NT2/D1 (cell line): ENCODE data around the gene CREG1.

Experiments
- DNase-seq: peaks from one replicate; pipeline ENCODE4 v3.0.0-alpha.2; 2011; ENCODE audit warnings: low read depth, low spot score
- H3K27me3 ChIP-seq: 2 replicates; pipeline ENCODE4 v1.6.0; 2011; ENCODE audit warnings: mild to moderate bottlenecking; ENCODE audit not compliant: insufficient read length, insufficient read depth
- H3K36me3 ChIP-seq: 2 replicates; pipeline ENCODE4 v1.6.1; 2011; ENCODE audit warnings: mild to moderate bottlenecking, low read length, mixed read lengths; ENCODE audit not compliant: insufficient read depth, insufficient read length
- H3K4me1 ChIP-seq: 2 replicates; pipeline ENCODE4 v1.5.1; 2011; ENCODE audit not compliant: insufficient read depth, insufficient read length
- H3K4me3 ChIP-seq: 2 replicates; pipeline ENCODE4 v1.5.1; 2011; ENCODE audit warnings: low read depth; ENCODE audit not compliant: insufficient read length
- H3K9ac ChIP-seq: 2 replicates; pipeline ENCODE4 v1.6.0; 2011; ENCODE audit warnings: low read depth; ENCODE audit not compliant: insufficient read length
- H3K9me3 ChIP-seq: 2 replicates; pipeline ENCODE4 v1.5.1; 2011; ENCODE audit warnings: mild to moderate bottlenecking, low read length; ENCODE audit not compliant: insufficient read depth
- SUZ12 ChIP-seq: IDR thresholded peaks from 2 replicates; pipeline ENCODE4 v1.6.1; 2011; ENCODE audit not compliant: insufficient read length, insufficient read depth; ENCODE audit errors: extremely low read depth
- YY1 ChIP-seq: IDR thresholded peaks from 2 replicates; pipeline ENCODE4 v1.6.1; 2011; ENCODE audit not compliant: insufficient read length, insufficient read depth
- ZNF274 ChIP-seq: IDR thresholded peaks from 2 replicates; pipeline ENCODE4 v1.6.1; 2011; ENCODE audit warnings: mild to moderate bottlenecking, low read depth, low read length

The CREG1 gene

GRCh38 chr1:167529829-167530474, 23.6 kb downstream of the CREG1 start:
- H3K4me3 ChIP-seq = no peak overlapping the region
- no peaks in the 10 kb centered on the region for H3K36me3 ChIP-seq
- peaks cover 9% of the 10 kb centered on the region for H3K4me1 ChIP-seq
- no peaks in the 10 kb centered on the region for H3K27me3 ChIP-seq
- DNase-seq = no peak
- no peak overlapping the region for H3K9ac ChIP-seq
- no peaks in the 10 kb centered on the region for H3K9me3 ChIP-seq
- TF ChIP-seq YY1 (no peak), SUZ12 (no peak), ZNF274 (no peak)

- no peak for DNase-seq
- Histone ChIP-seq H3K9ac (no peak overlapping the region), H3K4me1 (peaks cover 6% of the 10 kb centered on the region), H3K4me3 (no peak overlapping the region), H3K27me3 (no peaks in the 10 kb centered on the region), H3K9me3 (no peaks in the 10 kb centered on the region), H3K36me3 (no peaks in the 10 kb centered on the region)
- no peak for TF ChIP-seq YY1
- no peak for TF ChIP-seq SUZ12
- no peak for TF ChIP-seq ZNF274
Measured at GRCh38 chr1:167528057-167528728, 25.4 kb downstream of the CREG1 start.

- TF ChIP-seq YY1 (no peak), SUZ12 (no peak), ZNF274 (no peak)
- no peak overlapping the region for H3K9ac ChIP-seq
Measured at GRCh38 chr1:167526667-167527383, 26.7 kb downstream of the CREG1 start.

GRCh38 chr1:167524651-167525050, 28.9 kb downstream of the CREG1 start:
- no peak overlapping the region for H3K9ac ChIP-seq
- DNase-seq = no peak
- H3K4me3 ChIP-seq = no peak overlapping the region
- H3K27me3 ChIP-seq = no peaks in the 10 kb centered on the region
- H3K36me3 ChIP-seq = no peaks in the 10 kb centered on the region
- peaks cover 4% of the 10 kb centered on the region for H3K4me1 ChIP-seq
- TF ChIP-seq ZNF274 (no peak), YY1 (no peak), SUZ12 (no peak)
- no peaks in the 10 kb centered on the region for H3K9me3 ChIP-seq

More at GRCh38 chr1:167526667-167527383, 26.7 kb downstream of the CREG1 start:
- H3K4me3 ChIP-seq = no peak overlapping the region
- no peaks in the 10 kb centered on the region for H3K9me3 ChIP-seq
- no peaks in the 10 kb centered on the region for H3K36me3 ChIP-seq
- no peaks in the 10 kb centered on the region for H3K27me3 ChIP-seq
- H3K4me1 ChIP-seq = peaks cover 4% of the 10 kb centered on the region
- DNase-seq = no peak

- no peaks in the 10 kb centered on the region for H3K27me3 ChIP-seq
- no peaks in the 10 kb centered on the region for H3K36me3 ChIP-seq
- no peak overlapping the region for H3K4me3 ChIP-seq
- H3K9ac ChIP-seq = no peak overlapping the region
- H3K9me3 ChIP-seq = no peaks in the 10 kb centered on the region
- no peak for TF ChIP-seq YY1
- no peak for TF ChIP-seq SUZ12
- no peak for TF ChIP-seq ZNF274
- peaks cover 5% of the 10 kb centered on the region for H3K4me1 ChIP-seq
- no peak for DNase-seq
Measured at GRCh38 chr1:167522246-167522645, 31.3 kb downstream of the CREG1 start.

GRCh38 chr1:167520711-167521206, 32.8 kb downstream of the CREG1 start:
- H3K9me3 ChIP-seq = no peaks in the 10 kb centered on the region
- no peaks in the 10 kb centered on the region for H3K36me3 ChIP-seq
- TF ChIP-seq ZNF274 (no peak), SUZ12 (no peak), YY1 (no peak)
- H3K27me3 ChIP-seq = no peaks in the 10 kb centered on the region
- H3K9ac ChIP-seq = no peak overlapping the region
- H3K4me1 ChIP-seq = peaks cover 8% of the 10 kb centered on the region
- H3K4me3 ChIP-seq = no peak overlapping the region
- no peak for DNase-seq

- no peak for DNase-seq
- TF ChIP-seq SUZ12 (no peak), YY1 (no peak)
- H3K27me3 ChIP-seq = no peaks in the 10 kb centered on the region
- H3K9me3 ChIP-seq = no peaks in the 10 kb centered on the region
- H3K4me3 ChIP-seq = no peak within 1 kb of the TSS
- H3K9ac ChIP-seq = no peak within 1 kb of the TSS
- H3K4me1 ChIP-seq = peaks cover 8% of the 10 kb centered on the region
- H3K36me3 ChIP-seq = no peaks in the 10 kb centered on the region
Measured at GRCh38 chr1:167518331-167518700, 35.2 kb downstream of the CREG1 start, which contains the start of gene CD247. CD247 (minus strand) TSS chr1:167518529; CDS start chr1:167518465, 64 bp downstream.
